Measurements from ENCODE around the gene KLHL22.

Gene KLHL22

GRCh38 chr22:20437613-20438426, 57.8 kb downstream of the KLHL22 start, which contains the start of gene SCARF2:
Gene SCARF2 (minus strand): TSS chr22:20437825. CDS start chr22:20437754, 71 bp downstream.
- TF ChIP-seq CTCF (IDR thresholded peaks at IDR 0.05; ENCODE audit: borderline replicate concordance, extremely low read depth, low read length, poor library complexity, severe bottlenecking), result no peak
- no peak for DNase-seq
- H3K4me2 ChIP-seq (ENCODE audit: insufficient read depth, low read length), result no peak within 1 kb of the TSS
- H3K4me1 ChIP-seq (ENCODE audit: insufficient read depth, low read length), result no peaks in the 10 kb centered on the region
- no peak within 1 kb of the TSS for H3K4me3 ChIP-seq (ENCODE audit: low read depth in 1 of 2, low read length in 2 of 2)
- H3K27ac ChIP-seq (ENCODE audit: low read length), result no peak within 1 kb of the TSS
- H4K20me1 ChIP-seq (ENCODE audit: insufficient read depth, low read length), result peaks cover 8% of the 10 kb centered on the region; the same call in 1 of the 2 replicates
- H2AFZ ChIP-seq (ENCODE audit: low read depth, low read length), result no peak within 1 kb of the TSS
- H3K27me3 ChIP-seq (ENCODE audit: insufficient read depth, low read length, poor library complexity), result no peaks in the 10 kb centered on the region
- no peak for ATAC-seq (ENCODE audit: insufficient read depth, low read depth)
- no peak within 1 kb of the TSS for H3K9ac ChIP-seq (ENCODE audit: low read depth, low read length)
- no peaks in the 10 kb centered on the region for H3K79me2 ChIP-seq (ENCODE audit: insufficient read depth, low read length)
- no peaks in the 10 kb centered on the region for H3K9me3 ChIP-seq (ENCODE audit: insufficient read depth, low read length, severe bottlenecking)
- peaks cover 14% of the 10 kb centered on the region for H3K36me3 ChIP-seq (ENCODE audit: insufficient read depth, low read length)

GRCh38 chr22:20436768-20437612, 58.6 kb downstream of the KLHL22 start:
- H3K27ac ChIP-seq (ENCODE audit: low read length), result no peak overlapping the region
- TF ChIP-seq CTCF (IDR thresholded peaks at IDR 0.05; ENCODE audit: borderline replicate concordance, extremely low read depth, low read length, poor library complexity, severe bottlenecking) (no peak), EZH2 (IDR thresholded peaks at IDR 0.05; ENCODE audit: borderline replicate concordance, low read depth, low read length, severe bottlenecking) (no peak)
- no peak overlapping the region for H3K9ac ChIP-seq (ENCODE audit: low read depth, low read length)
- peaks cover 8% of the 10 kb centered on the region; the same call in 1 of the 2 replicates for H4K20me1 ChIP-seq (ENCODE audit: insufficient read depth, low read length)
- no peak for ATAC-seq (ENCODE audit: insufficient read depth, low read depth)
- H3K9me3 ChIP-seq (ENCODE audit: insufficient read depth, low read length, severe bottlenecking), result no peaks in the 10 kb centered on the region
- H3K4me2 ChIP-seq (ENCODE audit: insufficient read depth, low read length), result no peak overlapping the region
- no peaks in the 10 kb centered on the region for H3K27me3 ChIP-seq (ENCODE audit: insufficient read depth, low read length, poor library complexity)
- no peak overlapping the region for H3K4me3 ChIP-seq (ENCODE audit: low read depth in 1 of 2, low read length in 2 of 2)
- no peak overlapping the region for H2AFZ ChIP-seq (ENCODE audit: low read depth, low read length)
- no peak for DNase-seq
- H3K36me3 ChIP-seq (ENCODE audit: insufficient read depth, low read length), result peaks cover 6% of the 10 kb centered on the region
- no peaks in the 10 kb centered on the region for H3K4me1 ChIP-seq (ENCODE audit: insufficient read depth, low read length)
- H3K79me2 ChIP-seq (ENCODE audit: insufficient read depth, low read length), result no peaks in the 10 kb centered on the region

- H3K4me3 ChIP-seq (ENCODE audit: low read depth in 1 of 2, low read length in 2 of 2), result no peak overlapping the region
- H3K36me3 ChIP-seq (ENCODE audit: insufficient read depth, low read length), result no peaks in the 10 kb centered on the region; the same call in 1 of the 2 replicates
- H4K20me1 ChIP-seq (ENCODE audit: insufficient read depth, low read length), result peaks cover 8% of the 10 kb centered on the region; the same call in 1 of the 2 replicates
- DNase-seq (no peak), ATAC-seq (ENCODE audit: insufficient read depth, low read depth) (no peak)
- no peak overlapping the region for H3K27ac ChIP-seq (ENCODE audit: low read length)
- no peaks in the 10 kb centered on the region for H3K9me3 ChIP-seq (ENCODE audit: insufficient read depth, low read length, severe bottlenecking)
- H3K79me2 ChIP-seq (ENCODE audit: insufficient read depth, low read length), result no peaks in the 10 kb centered on the region
- no peaks in the 10 kb centered on the region for H3K27me3 ChIP-seq (ENCODE audit: insufficient read depth, low read length, poor library complexity)
- TF ChIP-seq CTCF (IDR thresholded peaks at IDR 0.05; ENCODE audit: borderline replicate concordance, extremely low read depth, low read length, poor library complexity, severe bottlenecking) (no peak), EZH2 (IDR thresholded peaks at IDR 0.05; ENCODE audit: borderline replicate concordance, low read depth, low read length, severe bottlenecking) (no peak)
- H3K4me2 ChIP-seq (ENCODE audit: insufficient read depth, low read length), result no peak overlapping the region
- H3K4me1 ChIP-seq (ENCODE audit: insufficient read depth, low read length), result no peaks in the 10 kb centered on the region
- H2AFZ ChIP-seq (ENCODE audit: low read depth, low read length), result no peak overlapping the region
- H3K9ac ChIP-seq (ENCODE audit: low read depth, low read length), result no peak overlapping the region
Measured at GRCh38 chr22:20436307-20436767, 59.3 kb downstream of the KLHL22 start.

Data from DND-41 (cell line).